ENCODE results near the gene MPDU1.

- TF ChIP-seq EZH2 (IDR thresholded peaks at IDR 0.05; ENCODE audit: low read length, unreplicated experiment) (no peak), CTCF (conservative IDR thresholded peaks at IDR 0.05; ENCODE audit: low read depth, low read length) (no peak)
Observed at GRCh38 chr17:7575481-7575883, 8.2 kb upstream of the MPDU1 start.
